Prostate gland (tissue), 2 donors: ENCODE data around the gene RAD23B.

Experiments
- POLR2A ChIP-seq: fragments of 450-650 bp; IDR thresholded peaks from one replicate; pipeline ENCODE4 v1.6.1; 2016; ENCODE audit warnings: antibody characterized with exemption, mild to moderate bottlenecking
- POLR2AphosphoS5 ChIP-seq: sonication (generic); formaldehyde crosslinking; IDR thresholded peaks from one replicate; pipeline ENCODE4 v1.6.1; 2017; ENCODE audit warnings: antibody characterized with exemption
- TF ChIP-seq, protein P1 (sequence below), 4 experiments: fragments of 200-600 bp in 2 of 4; fragments of 450-650 bp in 2 of 4; sonication (generic) in 2 of 4; IDR thresholded peaks; 1 replicate in 3 of 4; 2 replicates in 1 of 4; pipeline ENCODE4 v1.5.1; 2016 to 2019; ENCODE audit warnings: antibody characterized with exemption in 4 of 4, mild to moderate bottlenecking in 2 of 4, moderate library complexity in 2 of 4

- TF ChIP-seq, protein P1, sequence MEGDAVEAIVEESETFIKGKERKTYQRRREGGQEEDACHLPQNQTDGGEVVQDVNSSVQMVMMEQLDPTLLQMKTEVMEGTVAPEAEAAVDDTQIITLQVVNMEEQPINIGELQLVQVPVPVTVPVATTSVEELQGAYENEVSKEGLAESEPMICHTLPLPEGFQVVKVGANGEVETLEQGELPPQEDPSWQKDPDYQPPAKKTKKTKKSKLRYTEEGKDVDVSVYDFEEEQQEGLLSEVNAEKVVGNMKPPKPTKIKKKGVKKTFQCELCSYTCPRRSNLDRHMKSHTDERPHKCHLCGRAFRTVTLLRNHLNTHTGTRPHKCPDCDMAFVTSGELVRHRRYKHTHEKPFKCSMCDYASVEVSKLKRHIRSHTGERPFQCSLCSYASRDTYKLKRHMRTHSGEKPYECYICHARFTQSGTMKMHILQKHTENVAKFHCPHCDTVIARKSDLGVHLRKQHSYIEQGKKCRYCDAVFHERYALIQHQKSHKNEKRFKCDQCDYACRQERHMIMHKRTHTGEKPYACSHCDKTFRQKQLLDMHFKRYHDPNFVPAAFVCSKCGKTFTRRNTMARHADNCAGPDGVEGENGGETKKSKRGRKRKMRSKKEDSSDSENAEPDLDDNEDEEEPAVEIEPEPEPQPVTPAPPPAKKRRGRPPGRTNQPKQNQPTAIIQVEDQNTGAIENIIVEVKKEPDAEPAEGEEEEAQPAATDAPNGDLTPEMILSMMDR (IDR thresholded peaks at IDR 0.05): no peak
- TF ChIP-seq POLR2A (no peak), POLR2AphosphoS5 (no peak)
Observed at GRCh38 chr9:107348836-107349235, 65.8 kb downstream of the RAD23B start.
